ENCODE measurements around the gene CREB5.

- TF ChIP-seq REST (IDR thresholded peaks at IDR 0.05; ENCODE audit: unreplicated experiment) (no peak), POLR2AphosphoS5 (IDR thresholded peaks at IDR 0.05; ENCODE audit: low read depth) (no peak), EZH2 (IDR thresholded peaks at IDR 0.05; ENCODE audit: low read depth, unreplicated experiment) (no peak), ZNF331 (CRISPR knock-in tag; IDR thresholded peaks at IDR 0.05; ENCODE audit: low read depth) (no peak), NANOG (IDR thresholded peaks at IDR 0.05; ENCODE audit: borderline replicate concordance) (no peak)
- TF ChIP-seq, protein P1, sequence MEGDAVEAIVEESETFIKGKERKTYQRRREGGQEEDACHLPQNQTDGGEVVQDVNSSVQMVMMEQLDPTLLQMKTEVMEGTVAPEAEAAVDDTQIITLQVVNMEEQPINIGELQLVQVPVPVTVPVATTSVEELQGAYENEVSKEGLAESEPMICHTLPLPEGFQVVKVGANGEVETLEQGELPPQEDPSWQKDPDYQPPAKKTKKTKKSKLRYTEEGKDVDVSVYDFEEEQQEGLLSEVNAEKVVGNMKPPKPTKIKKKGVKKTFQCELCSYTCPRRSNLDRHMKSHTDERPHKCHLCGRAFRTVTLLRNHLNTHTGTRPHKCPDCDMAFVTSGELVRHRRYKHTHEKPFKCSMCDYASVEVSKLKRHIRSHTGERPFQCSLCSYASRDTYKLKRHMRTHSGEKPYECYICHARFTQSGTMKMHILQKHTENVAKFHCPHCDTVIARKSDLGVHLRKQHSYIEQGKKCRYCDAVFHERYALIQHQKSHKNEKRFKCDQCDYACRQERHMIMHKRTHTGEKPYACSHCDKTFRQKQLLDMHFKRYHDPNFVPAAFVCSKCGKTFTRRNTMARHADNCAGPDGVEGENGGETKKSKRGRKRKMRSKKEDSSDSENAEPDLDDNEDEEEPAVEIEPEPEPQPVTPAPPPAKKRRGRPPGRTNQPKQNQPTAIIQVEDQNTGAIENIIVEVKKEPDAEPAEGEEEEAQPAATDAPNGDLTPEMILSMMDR (conservative IDR thresholded peaks at IDR 0.05; ENCODE audit: low read depth in 2 of 2), result no peak
Measured at GRCh38 chr7:28573059-28573553, 160.8 kb downstream of the CREB5 start.
